Caco-2 (cell line): ENCODE data around the gene EXOSC2. TPM values are rescaled to one million over a fixed set of nuclear protein-coding genes. Genes with fewer than 3 reads are reported as not detected.

Source experiments
- BruUV-seq: library from RNA; stranded (reverse); fragments of 400-500 nt; replicated peaks from 2 replicates; lab custom pipeline; 2021; lab: Mats Ljungman, UMichigan
- CTCF ChIA-PET: fragments of 300-600 bp; sonication (Branson Sonifier 250); formaldehyde crosslinking; loops from one replicate; lab custom pipeline; 2022; ENCODE audit warnings: antibody characterized with exemption; lab: Charles Lee
- POLR2A ChIA-PET: fragments of 300-600 bp; sonication (Branson Sonifier 250); formaldehyde crosslinking; loops from one replicate; lab custom pipeline; 2022; ENCODE audit warnings: antibody characterized with exemption; lab: Charles Lee
- DNase-seq, 2 experiments: peaks; one replicate each; pipeline versions ENCODE4 v3.0.0 to v3.0.0-alpha.2; 2020 to 2022
- H3K27me3 ChIP-seq: replicated peaks from 2 replicates; pipeline ENCODE4 v1.6.0; 2011; ENCODE audit warnings: low read length; ENCODE audit not compliant: control insufficient read depth, insufficient read depth
- H3K36me3 ChIP-seq: 2 replicates; pipeline ENCODE4 v1.5.1; 2011; ENCODE audit warnings: low read length; ENCODE audit not compliant: control insufficient read depth, insufficient read depth
- H3K4me1 ChIP-seq: fragments of 250-450 bp; sonication (Bioruptor Pico); 2 replicates; pipeline ENCODE4 v1.5.1; 2020; ENCODE audit warnings: mild to moderate bottlenecking
- H3K4me3 ChIP-seq: 2 replicates; pipeline ENCODE4 v1.5.1; 2011; ENCODE audit warnings: low read depth, mild to moderate bottlenecking, control low read depth, low read length
- H3K9me3 ChIP-seq: fragments of 250-450 bp; sonication (Bioruptor Pico); 2 replicates; pipeline ENCODE4 v1.5.1; 2020; ENCODE audit warnings: mild to moderate bottlenecking, moderate library complexity
- H3K27ac Mint-ChIP-seq: one replicate; pipeline ENCODE4 v1.8.0; 2022; ENCODE audit warnings: mixed read lengths; ENCODE audit not compliant: unreplicated experiment
- H3K27me3 Mint-ChIP-seq: one replicate; pipeline ENCODE4 v1.8.0; 2022; ENCODE audit warnings: mixed read lengths; ENCODE audit not compliant: insufficient read depth, unreplicated experiment
- H3K36me3 Mint-ChIP-seq: one replicate; pipeline ENCODE4 v1.8.0; 2022; ENCODE audit warnings: mild to moderate bottlenecking, mixed read lengths; ENCODE audit not compliant: insufficient read depth, unreplicated experiment
- H3K4me1 Mint-ChIP-seq: one replicate; pipeline ENCODE4 v1.8.0; 2022; ENCODE audit warnings: low read depth, mixed read lengths; ENCODE audit not compliant: unreplicated experiment
- H3K4me3 Mint-ChIP-seq: one replicate; pipeline ENCODE4 v1.8.0; 2022; ENCODE audit warnings: mild to moderate bottlenecking, moderate library complexity, mixed read lengths; ENCODE audit not compliant: unreplicated experiment
- H3K9me3 Mint-ChIP-seq: one replicate; pipeline ENCODE4 v1.8.0; 2022; ENCODE audit warnings: mixed read lengths; ENCODE audit not compliant: unreplicated experiment
- intact Hi-C: fragments of 100-400 bp; cut with micrococcal nuclease; formaldehyde crosslinking; loops from one replicate; pipeline ENCODE4 v1.10.0; 2022; ENCODE audit not compliant: unreplicated experiment
- total RNA-seq: library from RNA; stranded (reverse); gene quantifications from 2 replicates; pipeline ENCODE4 v1.2.3, GENCODE V29; 2022
- TF ChIP-seq, protein P1 (sequence below), 2 experiments: fragments of 200-600 bp in 1 of 2; IDR thresholded peaks; 1 replicate in 1 of 2; 2 replicates in 1 of 2; pipeline versions ENCODE4 v1.5.1 to v1.8.0; 2011 to 2022; ENCODE audit warnings: antibody characterized with exemption in 1 of 2, control low read depth in 1 of 2, inconsistent platforms in 1 of 2, low read depth in 1 of 2, low read length in 1 of 2, mild to moderate bottlenecking in 1 of 2, moderate library complexity in 1 of 2; ENCODE audit not compliant: insufficient read depth in 1 of 2, severe bottlenecking in 1 of 2, unreplicated experiment in 1 of 2

The EXOSC2 gene
- total RNA-seq, 1 experiment from 2014 or later: 59.1 TPM

- POLR2A ChIA-PET: no interaction called here
- H3K36me3 Mint-ChIP-seq: no peaks in the 10 kb centered on the region
- H3K27me3 ChIP-seq: no peaks in the 10 kb centered on the region; the same call in none of the 2 replicates
- H3K4me1 Mint-ChIP-seq: no peaks in the 10 kb centered on the region
- H3K4me1 ChIP-seq: no peaks in the 10 kb centered on the region
- H3K4me3 ChIP-seq: no peak overlapping the region
- DNase-seq: no peak
- no peaks in the 10 kb centered on the region for H3K9me3 ChIP-seq
- no peak overlapping the region for H3K4me3 Mint-ChIP-seq
- no peaks in the 10 kb centered on the region for H3K9me3 Mint-ChIP-seq
- TF ChIP-seq, protein P1, sequence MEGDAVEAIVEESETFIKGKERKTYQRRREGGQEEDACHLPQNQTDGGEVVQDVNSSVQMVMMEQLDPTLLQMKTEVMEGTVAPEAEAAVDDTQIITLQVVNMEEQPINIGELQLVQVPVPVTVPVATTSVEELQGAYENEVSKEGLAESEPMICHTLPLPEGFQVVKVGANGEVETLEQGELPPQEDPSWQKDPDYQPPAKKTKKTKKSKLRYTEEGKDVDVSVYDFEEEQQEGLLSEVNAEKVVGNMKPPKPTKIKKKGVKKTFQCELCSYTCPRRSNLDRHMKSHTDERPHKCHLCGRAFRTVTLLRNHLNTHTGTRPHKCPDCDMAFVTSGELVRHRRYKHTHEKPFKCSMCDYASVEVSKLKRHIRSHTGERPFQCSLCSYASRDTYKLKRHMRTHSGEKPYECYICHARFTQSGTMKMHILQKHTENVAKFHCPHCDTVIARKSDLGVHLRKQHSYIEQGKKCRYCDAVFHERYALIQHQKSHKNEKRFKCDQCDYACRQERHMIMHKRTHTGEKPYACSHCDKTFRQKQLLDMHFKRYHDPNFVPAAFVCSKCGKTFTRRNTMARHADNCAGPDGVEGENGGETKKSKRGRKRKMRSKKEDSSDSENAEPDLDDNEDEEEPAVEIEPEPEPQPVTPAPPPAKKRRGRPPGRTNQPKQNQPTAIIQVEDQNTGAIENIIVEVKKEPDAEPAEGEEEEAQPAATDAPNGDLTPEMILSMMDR (IDR thresholded peaks at IDR 0.05; ENCODE audit: insufficient read depth in 1 of 2, low read depth in 1 of 2, low read length in 1 of 2, severe bottlenecking in 1 of 2, unreplicated experiment in 1 of 2): no peak
- no TSS peak for BruUV-seq
- intact Hi-C loops: no loop called here
- CTCF ChIA-PET: no interaction called here
- no peaks in the 10 kb centered on the region for H3K36me3 ChIP-seq
- no peak overlapping the region for H3K27ac Mint-ChIP-seq
- peaks cover 2% of the 10 kb centered on the region for H3K27me3 Mint-ChIP-seq
These were observed 20.5 kb upstream of the EXOSC2 start for GRCh38 chr9:130672933-130673615.

DNA sequence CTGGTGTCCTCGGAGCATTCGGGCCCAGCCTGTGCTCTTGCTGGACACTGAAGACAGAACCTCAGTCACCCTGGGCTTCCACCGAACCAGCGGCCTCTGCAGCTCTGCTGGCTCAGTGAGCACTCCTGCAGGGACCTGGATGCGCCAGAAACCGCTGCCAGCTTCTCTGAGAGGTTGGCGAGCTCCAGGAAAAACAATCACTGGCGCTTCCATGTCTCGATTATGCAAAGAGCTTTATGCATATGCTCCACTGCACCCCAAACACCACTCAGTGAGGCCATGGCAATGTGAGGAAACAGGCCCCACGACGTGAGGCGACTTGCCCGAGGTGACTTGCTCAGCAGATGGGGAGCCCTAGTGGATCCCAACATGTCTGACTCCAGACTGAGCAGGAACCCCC is 18.2 kb upstream of the EXOSC2 start:
- Mint-ChIP-seq H3K36me3 (no peaks in the 10 kb centered on the region), H3K27me3 (peaks cover 5% of the 10 kb centered on the region), H3K4me3 (no peak overlapping the region), H3K9me3 (no peaks in the 10 kb centered on the region), H3K27ac (no peak overlapping the region), H3K4me1 (no peaks in the 10 kb centered on the region)
- CTCF ChIA-PET: interaction anchor here (0.6 kb wide), 1 partner anchor 71 kb away, joined by 3 read pairs; no protein-coding TSS in a partner anchor
- intact Hi-C loops: no loop called here
- H3K4me1 ChIP-seq: no peaks in the 10 kb centered on the region
- no peak for DNase-seq
- H3K27me3 ChIP-seq: no peaks in the 10 kb centered on the region
- TF ChIP-seq, protein P1 (IDR thresholded peaks at IDR 0.05; ENCODE audit: insufficient read depth in 1 of 2, low read depth in 1 of 2, low read length in 1 of 2, severe bottlenecking in 1 of 2, unreplicated experiment in 1 of 2): no peak
- no peaks in the 10 kb centered on the region for H3K9me3 ChIP-seq
- H3K36me3 ChIP-seq: no peaks in the 10 kb centered on the region
- POLR2A ChIA-PET: no interaction called here
- no TSS peak for BruUV-seq
- no peak overlapping the region for H3K4me3 ChIP-seq

GRCh38 chr9:130677252-130677651 is 16.3 kb upstream of the EXOSC2 start:
- Histone ChIP-seq H3K4me3 (no peak overlapping the region), H3K9me3 (no peaks in the 10 kb centered on the region), H3K27me3 (no peaks in the 10 kb centered on the region), H3K4me1 (0 out of 2 replicates have a peak, but pooled peaks cover 2% of the 10 kb centered on the region), H3K36me3 (no peaks in the 10 kb centered on the region)
- TF ChIP-seq, protein P1 (IDR thresholded peaks at IDR 0.05; ENCODE audit: insufficient read depth in 1 of 2, low read depth in 1 of 2, low read length in 1 of 2, severe bottlenecking in 1 of 2, unreplicated experiment in 1 of 2): no peak
- intact Hi-C loops: no loop called here
- Mint-ChIP-seq H3K4me1 (no peaks in the 10 kb centered on the region), H3K27ac (no peak overlapping the region), H3K27me3 (peaks cover 5% of the 10 kb centered on the region), H3K4me3 (no peak overlapping the region), H3K9me3 (no peaks in the 10 kb centered on the region), H3K36me3 (peaks cover 5% of the 10 kb centered on the region)
- CTCF ChIA-PET: no interaction called here
- BruUV-seq: no TSS peak
- POLR2A ChIA-PET: no interaction called here
- no peak for DNase-seq
